ENCODE measurements around the gene CAPN8.
A peak's percentile ranks its signal among the peaks of the same experiment; 100 is the strongest.

CAPN8 gene

DNA sequence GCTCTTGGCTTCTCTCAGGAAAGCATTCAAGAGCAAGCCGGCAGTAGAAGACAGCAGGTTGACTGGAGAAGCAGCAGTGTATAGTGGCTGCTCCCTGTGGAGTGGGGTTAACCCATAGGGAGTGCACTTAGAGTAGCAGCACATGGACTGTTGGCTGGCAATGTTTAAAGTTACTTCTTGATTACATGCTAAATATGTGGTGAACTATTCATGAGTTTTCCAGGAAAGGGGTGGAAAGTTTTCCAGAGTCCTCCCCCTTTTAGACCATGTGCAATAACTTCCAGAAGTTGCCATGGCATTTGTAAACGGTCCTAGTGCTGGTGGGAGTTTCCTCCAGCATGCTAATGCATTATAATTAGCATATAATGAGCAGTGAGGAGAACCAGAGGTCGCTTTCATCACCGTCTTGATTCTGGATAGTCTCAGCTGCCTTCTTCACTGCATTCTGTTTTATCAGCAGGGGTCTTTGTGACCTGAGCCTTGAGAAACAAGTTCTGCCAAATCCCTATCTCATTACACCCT, 140.5 kb downstream of the CAPN8 start:
- no peak overlapping the region for H3K27ac ChIP-seq
- TF ChIP-seq, protein P1, sequence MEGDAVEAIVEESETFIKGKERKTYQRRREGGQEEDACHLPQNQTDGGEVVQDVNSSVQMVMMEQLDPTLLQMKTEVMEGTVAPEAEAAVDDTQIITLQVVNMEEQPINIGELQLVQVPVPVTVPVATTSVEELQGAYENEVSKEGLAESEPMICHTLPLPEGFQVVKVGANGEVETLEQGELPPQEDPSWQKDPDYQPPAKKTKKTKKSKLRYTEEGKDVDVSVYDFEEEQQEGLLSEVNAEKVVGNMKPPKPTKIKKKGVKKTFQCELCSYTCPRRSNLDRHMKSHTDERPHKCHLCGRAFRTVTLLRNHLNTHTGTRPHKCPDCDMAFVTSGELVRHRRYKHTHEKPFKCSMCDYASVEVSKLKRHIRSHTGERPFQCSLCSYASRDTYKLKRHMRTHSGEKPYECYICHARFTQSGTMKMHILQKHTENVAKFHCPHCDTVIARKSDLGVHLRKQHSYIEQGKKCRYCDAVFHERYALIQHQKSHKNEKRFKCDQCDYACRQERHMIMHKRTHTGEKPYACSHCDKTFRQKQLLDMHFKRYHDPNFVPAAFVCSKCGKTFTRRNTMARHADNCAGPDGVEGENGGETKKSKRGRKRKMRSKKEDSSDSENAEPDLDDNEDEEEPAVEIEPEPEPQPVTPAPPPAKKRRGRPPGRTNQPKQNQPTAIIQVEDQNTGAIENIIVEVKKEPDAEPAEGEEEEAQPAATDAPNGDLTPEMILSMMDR (conservative IDR thresholded peaks at IDR 0.05) = no peak

DNA sequence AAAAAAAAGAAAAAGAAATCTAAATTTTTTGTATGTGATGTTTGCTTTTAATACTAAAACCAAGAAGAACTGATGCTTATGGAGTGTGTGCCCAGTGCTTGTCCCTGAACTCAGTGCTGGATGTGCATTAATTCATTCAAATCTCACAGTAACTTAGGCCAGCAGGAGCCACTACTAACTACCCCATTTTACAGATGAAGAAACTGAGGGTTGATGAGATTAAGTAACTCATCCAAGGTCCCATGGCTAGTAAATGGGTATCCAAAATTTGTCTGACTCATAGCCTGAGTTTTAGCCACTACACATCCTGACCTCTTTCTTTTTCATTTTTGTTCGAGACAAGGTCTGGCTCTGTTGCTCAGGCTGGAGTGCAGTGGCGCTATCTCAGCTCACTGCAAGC, 144.4 kb downstream of the CAPN8 start:
- no peak overlapping the region for H3K27ac ChIP-seq
- TF ChIP-seq, protein P1 (conservative IDR thresholded peaks at IDR 0.05) = no peak

DNA sequence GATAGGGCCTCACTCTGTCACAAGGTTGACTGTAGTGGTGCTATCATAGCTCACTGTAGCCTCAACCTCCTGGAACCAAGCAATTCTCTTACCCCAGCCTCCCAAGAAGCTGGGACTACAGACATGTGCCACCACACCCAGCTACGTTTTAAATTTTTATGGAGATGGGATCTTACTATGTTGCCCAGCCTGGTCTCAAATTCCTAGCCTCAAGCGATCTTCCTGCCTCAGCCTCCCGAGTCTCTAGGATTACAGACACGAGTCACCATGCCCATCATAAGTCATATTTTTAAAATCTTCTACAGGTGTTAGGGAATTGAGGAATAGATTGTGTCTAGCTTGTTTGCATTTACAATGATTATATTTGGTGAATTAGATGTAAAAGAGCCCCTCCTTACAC, 145.3 kb downstream of the CAPN8 start:
- TF ChIP-seq, protein P1 (conservative IDR thresholded peaks at IDR 0.05) = no peak
- no peak overlapping the region for H3K27ac ChIP-seq

DNA sequence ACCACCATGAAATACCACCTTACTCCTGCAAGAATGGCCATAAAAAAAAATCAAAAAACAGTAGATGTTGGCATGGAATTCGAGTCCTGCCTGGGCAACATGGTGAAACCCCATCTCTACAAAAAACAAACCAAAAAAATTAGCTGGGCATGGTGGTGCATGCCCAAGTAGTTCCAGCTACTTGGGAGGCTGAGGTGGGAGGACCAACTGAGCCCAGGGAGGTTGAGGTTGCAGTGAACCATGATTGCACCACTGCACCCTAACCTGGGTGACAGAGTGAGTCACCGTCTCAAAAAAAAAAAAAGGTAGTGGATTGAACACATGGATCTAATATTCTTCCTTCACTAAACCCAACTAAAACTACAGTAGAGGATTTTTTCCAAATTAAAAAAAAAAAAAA, 146.4 kb downstream of the CAPN8 start:
- TF ChIP-seq, protein P1 (conservative IDR thresholded peaks at IDR 0.05) = no peak
- peak overlapping the region; percentile 53; the same call in 1 of the 2 replicates for H3K27ac ChIP-seq

DNA sequence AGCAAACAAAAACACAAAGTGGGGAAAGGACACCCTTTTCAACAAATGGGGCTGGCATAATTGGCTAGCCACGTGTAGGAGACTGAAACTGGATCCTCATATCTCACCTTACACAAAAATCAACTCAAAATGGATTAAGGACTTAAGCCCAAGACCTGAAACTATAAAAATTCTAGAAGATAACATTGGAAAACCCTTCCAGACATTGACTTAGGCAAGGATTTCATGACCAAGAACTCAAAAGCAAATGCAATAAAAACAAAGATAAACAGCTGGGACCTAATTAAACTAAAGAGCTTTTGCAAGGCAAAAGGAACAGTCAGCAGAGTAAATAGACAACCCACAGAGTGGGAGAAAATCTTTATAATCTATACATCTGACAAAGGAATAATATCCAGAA, 146.9 kb downstream of the CAPN8 start:
- H3K27ac ChIP-seq = peak overlapping the region; percentile 53

DNA sequence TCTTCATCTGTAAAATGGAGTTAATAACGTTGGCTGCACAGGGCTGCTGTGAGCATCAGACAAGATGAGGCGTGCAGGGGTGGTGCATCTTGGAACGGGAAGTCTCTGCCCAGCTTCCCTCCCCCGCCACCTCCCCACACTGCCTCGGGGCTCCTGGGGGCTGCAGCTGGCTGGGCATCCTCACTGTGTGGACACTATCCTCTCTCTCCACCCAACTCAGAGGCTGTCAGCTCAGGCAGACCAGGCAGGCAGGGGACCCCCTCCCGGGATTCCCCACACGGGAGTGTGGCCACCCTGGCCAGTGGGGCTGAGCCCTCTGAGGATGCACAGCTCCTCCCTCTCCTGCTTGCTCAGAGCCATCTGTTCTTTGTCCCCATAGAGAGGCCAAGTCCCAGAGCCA, 149.6 kb downstream of the CAPN8 start:
- TF ChIP-seq, protein P1 (conservative IDR thresholded peaks at IDR 0.05) = no peak
- H3K27ac ChIP-seq = no peak overlapping the region

DNA sequence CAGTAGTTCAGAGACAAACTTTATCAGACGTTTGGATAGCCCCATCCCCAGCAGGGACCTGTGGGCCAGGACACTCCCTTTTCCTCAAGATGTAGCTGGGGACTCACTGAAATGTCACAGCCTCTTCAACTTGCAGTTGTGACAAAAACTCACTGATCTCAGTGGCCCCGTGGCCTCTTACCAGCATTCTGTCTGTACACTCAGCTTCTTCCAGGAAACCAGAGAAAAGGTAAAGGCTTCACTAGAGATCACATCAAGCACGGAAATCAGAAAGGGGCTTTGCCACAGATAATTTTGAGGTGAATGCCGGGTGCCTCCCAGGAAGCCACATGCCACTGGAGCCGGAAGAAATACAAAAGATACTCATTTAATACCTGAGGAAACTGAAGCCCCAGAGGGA, 150.1 kb downstream of the CAPN8 start:
- H3K27ac ChIP-seq = no peak overlapping the region
- TF ChIP-seq, protein P1 (conservative IDR thresholded peaks at IDR 0.05) = no peak

DNA sequence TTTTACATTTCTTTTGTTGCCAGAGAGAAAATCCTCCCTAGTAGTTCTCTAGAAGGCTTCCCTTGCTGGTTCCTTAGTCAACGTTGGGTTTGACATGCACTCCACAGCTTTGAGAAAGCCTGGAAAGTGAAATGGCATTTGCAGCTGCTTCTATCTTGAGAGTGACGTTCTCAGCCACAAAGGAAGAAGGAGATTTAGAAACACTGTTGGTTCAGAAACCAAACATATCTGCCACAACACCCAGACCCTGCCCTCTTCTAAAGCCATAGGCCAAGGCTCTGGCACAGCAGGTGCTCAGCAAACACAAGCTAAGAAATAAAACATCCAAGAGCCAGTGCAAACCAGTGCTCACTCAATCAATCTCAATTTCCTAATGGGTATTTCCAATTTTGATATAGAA, 150.9 kb downstream of the CAPN8 start:
- TF ChIP-seq, protein P1 (conservative IDR thresholded peaks at IDR 0.05) = no peak
- H3K27ac ChIP-seq = no peak overlapping the region

Measured in VCaP (cell line).